Left lung (tissue), 10 donors: ENCODE data around the gene OVCH1. TPM values are rescaled to one million over a fixed set of nuclear protein-coding genes. Genes with fewer than 3 reads are reported as not detected.

Experiments used
- ATAC-seq: fragments of 200-7000 bp; cut with Tn5 transposase; one replicate; pipeline ENCODE4 v1.9.1; 2020; ENCODE audit warnings: moderate library complexity
- DNase-seq, 4 donors: peaks; one replicate each; pipeline ENCODE4 v3.0.0-alpha.2; 2013 to 2020
- H3K27ac ChIP-seq, 2 donors: fragments of 200-600 bp; sonication (generic) in 1 of 2; one replicate each; pipeline versions ENCODE4 v1.5.0 to v1.8.0; 2020 to 2021
- H3K27me3 ChIP-seq, 2 donors: fragments of 200-600 bp; sonication (generic) in 1 of 2; one replicate each; pipeline versions ENCODE4 v1.5.0 to v1.8.0; 2020 to 2021
- H3K36me3 ChIP-seq, 2 donors: fragments of 200-600 bp; sonication (generic) in 1 of 2; one replicate each; pipeline versions ENCODE4 v1.5.0 to v1.8.0; 2020 to 2021
- H3K4me1 ChIP-seq, 2 donors: fragments of 200-600 bp; one replicate each; pipeline ENCODE4 v1.8.0; 2021
- H3K4me3 ChIP-seq, 2 donors: fragments of 200-600 bp; sonication (generic) in 1 of 2; one replicate each; pipeline versions ENCODE4 v1.5.0 to v1.8.0; 2020 to 2021; ENCODE audit warnings: mild to moderate bottlenecking in 1 of 2
- H3K9me3 ChIP-seq, 2 donors: fragments of 200-600 bp; sonication (generic) in 1 of 2; one replicate each; pipeline versions ENCODE4 v1.5.0 to v1.8.0; 2020 to 2021
- intact Hi-C, 2 donors: fragments of 100-400 bp; cut with DNase I; formaldehyde crosslinking; loops; one replicate each; pipeline versions ENCODE4 v1.11.2 to v1.14.2; 2022
- polyA plus RNA-seq, 6 donors: library from polyadenylated mRNA; unstranded; fragments of 120-200 nt; gene quantifications; one replicate each; pipeline ENCODE4 v1.2.1, GENCODE V29; 2013; ENCODE audit not compliant: insufficient read length in 6 of 6
- total RNA-seq, 2 donors: library from RNA; stranded (reverse); fragmentation: NEBNext Ultra II Directional; extraction: Animal tissue kit (Norgen Biotek cat#: 25700); gene quantifications; one replicate each; pipeline ENCODE4 v1.2.1, GENCODE V29; 2021
- TF ChIP-seq, protein P1 (sequence below), 2 donors: fragments of 200-600 bp; sonication (generic) in 1 of 2; IDR thresholded peaks; one replicate each; pipeline versions ENCODE4 v1.5.0 to v1.8.0; 2021; ENCODE audit warnings: antibody characterized with exemption in 2 of 2
- donor health status: DM: no; HTN: yes; CAD: no.
- donor health status: DM: no; HTN: no; CAD: no.

OVCH1 gene
- total and polyA plus RNA-seq, 8 donors, result 0.04 to 0.89 (median 0.20) TPM; not detected in 5

DNA sequence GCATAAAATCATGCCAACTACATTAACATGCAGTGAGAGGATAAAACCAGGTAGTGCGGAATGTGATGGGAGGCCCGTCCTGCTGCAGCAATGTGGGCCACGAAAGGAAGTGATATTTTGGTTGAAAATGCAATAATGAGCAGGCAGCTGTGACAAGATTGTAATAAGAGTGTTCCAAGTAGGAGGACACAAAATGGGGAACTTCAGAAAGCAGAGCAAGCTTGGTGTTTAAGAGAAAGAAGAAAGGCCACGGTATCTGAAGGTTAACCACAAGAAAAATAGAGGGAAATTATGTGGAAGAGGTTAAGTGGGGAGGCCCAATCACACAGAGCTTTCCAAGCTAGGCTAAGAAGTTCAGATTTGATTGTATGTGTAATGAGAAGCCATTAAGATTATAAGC, 34.3 kb downstream of the OVCH1 start:
- no peak for DNase-seq
- H3K4me1 ChIP-seq, result no peaks in the 10 kb centered on the region
- no peaks in the 10 kb centered on the region for H3K27me3 ChIP-seq
- H3K4me3 ChIP-seq, result no peak overlapping the region
- TF ChIP-seq, protein P1, sequence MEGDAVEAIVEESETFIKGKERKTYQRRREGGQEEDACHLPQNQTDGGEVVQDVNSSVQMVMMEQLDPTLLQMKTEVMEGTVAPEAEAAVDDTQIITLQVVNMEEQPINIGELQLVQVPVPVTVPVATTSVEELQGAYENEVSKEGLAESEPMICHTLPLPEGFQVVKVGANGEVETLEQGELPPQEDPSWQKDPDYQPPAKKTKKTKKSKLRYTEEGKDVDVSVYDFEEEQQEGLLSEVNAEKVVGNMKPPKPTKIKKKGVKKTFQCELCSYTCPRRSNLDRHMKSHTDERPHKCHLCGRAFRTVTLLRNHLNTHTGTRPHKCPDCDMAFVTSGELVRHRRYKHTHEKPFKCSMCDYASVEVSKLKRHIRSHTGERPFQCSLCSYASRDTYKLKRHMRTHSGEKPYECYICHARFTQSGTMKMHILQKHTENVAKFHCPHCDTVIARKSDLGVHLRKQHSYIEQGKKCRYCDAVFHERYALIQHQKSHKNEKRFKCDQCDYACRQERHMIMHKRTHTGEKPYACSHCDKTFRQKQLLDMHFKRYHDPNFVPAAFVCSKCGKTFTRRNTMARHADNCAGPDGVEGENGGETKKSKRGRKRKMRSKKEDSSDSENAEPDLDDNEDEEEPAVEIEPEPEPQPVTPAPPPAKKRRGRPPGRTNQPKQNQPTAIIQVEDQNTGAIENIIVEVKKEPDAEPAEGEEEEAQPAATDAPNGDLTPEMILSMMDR (IDR thresholded peaks at IDR 0.05), result no peak
- intact Hi-C loops, result no loop called here
- H3K9me3 ChIP-seq, result no peaks in the 10 kb centered on the region
- H3K36me3 ChIP-seq, result no peaks in the 10 kb centered on the region
- ATAC-seq, result no peak
- H3K27ac ChIP-seq, result no peak overlapping the region

DNA sequence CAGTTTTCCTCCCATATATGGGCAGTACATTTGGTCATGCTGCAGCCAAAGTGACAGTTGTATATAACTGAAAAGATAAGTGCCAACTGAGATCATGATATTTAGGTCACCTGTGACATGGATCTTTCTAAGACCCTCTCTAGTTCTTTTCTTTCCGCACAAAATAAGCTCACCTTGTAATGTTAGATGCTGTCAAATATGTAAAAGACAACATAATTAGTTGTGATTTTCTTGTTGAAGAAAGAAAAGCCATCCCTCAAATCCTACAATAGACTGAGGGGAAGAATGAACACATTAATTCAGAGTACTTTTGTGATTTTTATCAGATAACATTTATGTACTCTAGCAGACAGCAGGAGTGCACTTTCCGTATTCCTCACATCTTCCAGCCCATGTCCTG, 37.4 kb downstream of the OVCH1 start:
- Histone ChIP-seq H3K4me3 (no peak overlapping the region), H3K36me3 (no peaks in the 10 kb centered on the region), H3K27me3 (no peaks in the 10 kb centered on the region), H3K4me1 (no peaks in the 10 kb centered on the region), H3K27ac (no peak overlapping the region), H3K9me3 (no peaks in the 10 kb centered on the region)
- DNase-seq (no peak), ATAC-seq (no peak)
- intact Hi-C loops, result no loop called here
- TF ChIP-seq, protein P1 (IDR thresholded peaks at IDR 0.05), result no peak

DNA sequence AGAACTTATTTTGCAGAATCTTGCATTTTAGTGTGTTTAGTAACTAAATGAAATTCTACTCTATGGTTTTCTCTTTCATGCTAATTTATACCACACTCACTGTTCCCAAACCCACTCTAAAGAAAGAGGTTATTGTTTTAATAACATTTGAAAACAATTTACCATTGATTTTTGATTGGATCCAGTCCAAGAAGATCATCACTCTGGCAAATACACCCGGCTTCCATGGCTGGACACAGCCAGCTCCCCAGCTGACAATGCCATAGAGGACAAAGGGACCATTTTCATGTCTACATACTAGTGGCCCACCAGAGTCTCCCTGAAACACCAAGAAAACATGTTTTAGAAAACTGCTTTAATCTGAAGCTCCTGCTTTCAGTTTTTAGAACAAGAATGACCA, 42.4 kb downstream of the OVCH1 start:
- no peaks in the 10 kb centered on the region for H3K9me3 ChIP-seq
- no peaks in the 10 kb centered on the region for H3K27me3 ChIP-seq
- intact Hi-C loops, result no loop called here
- no peaks in the 10 kb centered on the region for H3K36me3 ChIP-seq
- no peaks in the 10 kb centered on the region for H3K4me1 ChIP-seq
- no peak for DNase-seq
- no peak for ATAC-seq
- no peak overlapping the region for H3K4me3 ChIP-seq
- TF ChIP-seq, protein P1 (IDR thresholded peaks at IDR 0.05), result no peak
- no peak overlapping the region for H3K27ac ChIP-seq

DNA sequence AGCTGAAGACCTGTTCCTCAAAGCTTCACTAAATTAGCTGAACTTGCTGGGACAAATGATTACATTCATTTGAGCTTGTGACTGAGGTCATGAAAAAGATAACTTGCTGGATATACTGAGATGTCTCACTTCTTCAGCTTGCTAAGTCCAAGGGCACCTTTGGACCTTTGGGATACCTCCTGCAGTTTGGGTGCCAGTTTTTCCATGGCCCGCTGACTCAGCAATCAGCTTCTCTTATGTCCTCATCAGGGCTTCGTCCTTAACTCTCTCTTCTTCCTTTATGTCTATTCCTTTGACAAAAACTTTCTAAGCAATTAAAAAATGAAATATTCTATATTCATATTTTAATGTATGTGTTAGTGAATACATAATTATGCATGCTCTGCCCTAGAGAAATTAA, 45.6 kb downstream of the OVCH1 start:
- intact Hi-C loops, result no loop called here
- no peak for DNase-seq
- Histone ChIP-seq H3K27me3 (no peaks in the 10 kb centered on the region), H3K4me1 (no peaks in the 10 kb centered on the region), H3K9me3 (no peaks in the 10 kb centered on the region), H3K36me3 (no peaks in the 10 kb centered on the region), H3K27ac (no peak overlapping the region), H3K4me3 (no peak overlapping the region)
- no peak for ATAC-seq
- TF ChIP-seq, protein P1 (IDR thresholded peaks at IDR 0.05), result no peak

DNA sequence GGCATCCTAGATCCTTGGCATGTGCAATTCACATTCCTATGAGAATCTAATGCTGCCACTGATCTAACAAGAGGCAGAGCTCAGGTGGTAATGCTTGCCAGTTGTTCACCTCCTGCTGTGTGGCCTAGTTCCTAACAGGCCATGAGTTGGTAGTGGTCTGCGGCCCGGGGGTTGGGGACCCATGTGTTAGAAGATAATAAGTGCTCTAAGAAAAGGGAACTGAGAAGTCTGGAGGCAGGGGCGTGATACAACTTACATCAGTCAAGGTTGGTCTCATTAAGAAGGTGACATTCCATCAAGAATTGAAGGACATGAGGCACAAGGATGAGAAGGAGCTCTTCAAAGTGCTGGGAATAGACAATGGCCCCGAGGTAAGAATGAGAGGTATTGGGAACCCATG, 49.3 kb downstream of the OVCH1 start:
- DNase-seq (no peak), ATAC-seq (no peak)
- no peaks in the 10 kb centered on the region for H3K9me3 ChIP-seq
- intact Hi-C loops, result no loop called here
- H3K27me3 ChIP-seq, result no peaks in the 10 kb centered on the region
- no peaks in the 10 kb centered on the region for H3K36me3 ChIP-seq
- no peak overlapping the region for H3K4me3 ChIP-seq
- H3K27ac ChIP-seq, result no peak overlapping the region
- H3K4me1 ChIP-seq, result no peaks in the 10 kb centered on the region
- TF ChIP-seq, protein P1 (IDR thresholded peaks at IDR 0.05), result no peak
